AG20443 (cell line): ENCODE results near the gene NAP1L5.
A peak's percentile ranks its signal among the peaks of the same experiment; 100 is the strongest.

ENCODE experiments used
- DNase-seq: peaks from one replicate; pipeline ENCODE4 v3.0.0; 2012; ENCODE audit warnings: low spot score, mixed read lengths

Gene NAP1L5, protein sequence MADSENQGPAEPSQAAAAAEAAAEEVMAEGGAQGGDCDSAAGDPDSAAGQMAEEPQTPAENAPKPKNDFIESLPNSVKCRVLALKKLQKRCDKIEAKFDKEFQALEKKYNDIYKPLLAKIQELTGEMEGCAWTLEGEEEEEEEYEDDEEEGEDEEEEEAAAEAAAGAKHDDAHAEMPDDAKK

DNA sequence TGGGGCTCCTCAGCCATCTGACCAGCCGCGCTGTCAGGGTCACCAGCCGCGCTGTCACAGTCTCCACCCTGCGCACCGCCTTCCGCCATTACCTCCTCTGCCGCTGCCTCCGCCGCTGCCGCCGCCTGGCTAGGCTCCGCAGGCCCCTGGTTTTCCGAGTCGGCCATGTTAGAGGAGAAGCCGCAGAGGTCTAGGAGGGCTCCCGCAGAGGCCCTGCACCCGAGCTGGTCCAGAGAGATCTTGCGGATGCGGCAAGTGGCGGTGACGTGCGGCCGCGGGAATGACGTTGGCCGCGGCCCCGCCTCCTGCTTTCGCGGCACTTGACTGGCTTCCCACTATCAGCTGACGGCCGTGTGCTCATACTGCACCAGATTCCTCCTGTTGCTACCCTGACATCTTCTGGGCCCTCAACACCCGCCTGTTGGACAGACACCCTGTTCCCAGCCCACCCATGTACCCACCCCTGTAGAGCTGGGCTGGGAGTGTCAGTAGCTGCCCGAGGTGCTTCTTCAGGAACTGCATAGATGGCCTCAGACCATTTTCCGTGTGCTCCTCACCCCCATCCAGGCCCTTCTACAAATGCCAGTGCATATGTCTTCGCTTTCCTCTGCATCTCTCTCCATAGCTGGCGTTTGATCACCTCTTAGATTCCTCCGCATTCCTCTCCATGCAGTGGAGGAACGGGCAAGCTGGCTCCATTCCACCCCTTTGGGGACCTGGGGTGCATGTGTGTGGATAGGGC is at the start of gene NAP1L5:
Gene NAP1L5, minus strand, starts transcription at position 242 of the 742 bp plus-strand sequence. Its CDS starts 75 bp downstream, at position 167.
- peak; percentile 81 for DNase-seq

DNA sequence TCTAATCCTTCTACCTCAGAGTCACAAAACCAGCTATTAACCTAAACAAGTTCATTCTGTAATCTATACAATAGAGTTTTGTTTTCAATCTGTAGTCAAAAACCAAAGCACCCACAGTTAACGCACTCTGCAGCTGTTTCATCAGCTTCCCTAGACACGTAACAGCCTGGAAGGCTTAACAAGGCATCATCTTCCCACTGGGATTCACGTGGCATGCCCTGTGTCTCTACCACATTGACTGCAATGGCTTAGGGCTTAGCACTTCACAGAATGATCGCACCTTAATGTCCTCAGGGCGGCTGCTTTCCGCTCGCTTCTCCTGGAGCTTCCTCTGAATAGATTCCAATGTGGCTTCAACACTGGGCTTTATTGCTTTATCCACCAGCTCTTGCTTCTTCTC is 49.7 kb upstream of the NAP1L5 start:
- no peak for DNase-seq

DNA sequence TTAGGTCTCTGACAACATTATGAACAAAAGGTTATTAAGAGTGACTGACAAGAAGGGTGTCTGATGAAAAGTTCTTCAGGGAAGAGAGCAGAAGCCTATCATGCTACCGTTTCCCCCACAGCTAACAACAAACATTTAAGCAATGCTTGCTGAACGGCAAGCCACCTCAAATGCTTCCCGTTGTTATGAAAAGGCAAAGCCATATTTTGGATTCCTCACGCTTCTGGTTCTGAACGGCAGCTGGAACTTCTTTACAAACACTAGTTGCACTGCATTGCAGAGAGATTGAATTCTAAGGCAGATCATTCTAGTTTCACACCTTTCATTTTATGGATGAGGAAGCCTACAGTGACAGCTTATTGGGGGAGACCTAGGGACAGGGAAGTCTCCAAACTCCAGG is 48.6 kb upstream of the NAP1L5 start:
- peak; percentile 28 for DNase-seq

DNA sequence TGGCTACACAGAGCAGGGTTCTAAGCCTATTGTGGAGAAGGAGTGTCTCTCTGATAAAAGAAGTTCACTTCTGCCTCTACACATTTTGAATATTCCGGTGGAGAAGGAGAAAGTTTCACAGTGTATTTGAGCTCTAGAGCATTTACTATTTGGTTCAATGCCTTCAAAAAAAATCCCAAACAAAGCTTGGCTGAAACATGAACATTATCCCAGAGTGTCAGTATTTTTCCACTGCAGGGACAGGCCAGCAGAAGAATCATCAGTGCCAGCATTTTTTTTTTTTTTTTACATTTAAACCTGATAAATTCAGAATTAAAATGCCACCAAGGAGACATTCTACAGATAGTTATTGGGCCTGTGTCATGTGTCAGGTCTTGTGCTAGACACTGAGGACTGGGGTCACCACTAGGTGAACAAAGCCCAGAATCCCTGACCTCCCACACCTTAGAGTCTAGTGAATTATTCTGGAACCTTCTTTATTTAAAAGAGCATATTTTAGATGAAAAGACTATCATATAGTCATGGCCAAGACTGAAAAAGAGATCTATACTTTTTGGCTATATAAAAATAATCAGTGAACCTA is 48.0 kb upstream of the NAP1L5 start:
- no peak for DNase-seq

DNA sequence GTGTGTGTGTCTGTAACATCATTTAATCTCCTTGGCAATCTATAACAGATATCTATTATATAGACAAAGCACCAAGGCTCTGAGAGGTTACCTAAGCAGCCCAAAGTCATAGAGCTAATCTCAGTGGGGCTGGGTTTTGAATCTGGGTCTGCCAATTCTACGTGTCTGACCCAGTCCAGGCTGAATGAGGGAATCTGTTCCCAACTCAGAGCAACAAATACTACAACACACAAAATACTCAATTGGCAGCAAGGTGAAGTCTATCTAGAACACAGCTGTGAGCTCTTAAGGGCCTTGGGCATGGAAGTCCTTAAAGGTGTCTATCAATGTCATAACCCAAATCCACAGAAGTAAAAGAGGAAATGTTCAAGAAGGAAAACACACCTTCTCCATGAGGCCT is 47.5 kb upstream of the NAP1L5 start:
- DNase-seq: no peak

DNA sequence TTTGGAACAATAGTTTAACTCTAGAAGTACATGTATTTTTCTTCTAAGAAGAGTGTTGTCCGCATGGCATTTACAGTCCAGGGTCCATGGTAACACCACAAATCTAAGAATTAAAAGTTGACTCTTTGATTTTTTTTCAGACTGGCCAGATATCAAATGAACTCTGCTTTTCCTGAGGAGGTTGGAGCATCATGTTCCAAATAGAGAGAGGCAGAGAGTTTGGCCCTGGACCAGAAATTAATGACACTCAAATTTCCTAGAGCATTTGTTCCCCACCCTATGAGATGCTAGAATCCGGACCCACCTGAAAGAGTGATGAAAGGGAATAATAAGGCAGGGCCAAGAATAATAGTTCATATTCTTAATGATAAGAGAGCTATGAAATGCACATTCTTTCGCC is 47.0 kb upstream of the NAP1L5 start:
- no peak for DNase-seq

DNA sequence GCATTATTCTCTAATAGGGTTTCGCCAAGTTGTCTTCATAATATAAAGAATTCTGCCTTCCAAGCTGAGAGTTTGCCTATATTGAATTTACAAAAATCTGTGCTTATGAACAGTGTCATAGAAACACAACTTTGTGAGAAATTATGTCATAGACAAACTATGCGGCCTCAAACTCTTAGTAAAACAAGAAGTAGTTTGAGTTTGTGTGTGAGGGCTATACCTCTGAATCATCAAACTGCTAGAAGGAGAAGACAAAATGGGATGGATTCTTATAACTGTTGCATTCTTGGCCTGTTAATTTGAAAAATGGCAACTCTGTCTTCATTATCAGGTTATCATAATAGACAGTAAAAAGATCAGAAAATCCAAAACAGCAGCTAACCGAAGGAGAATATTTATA is 46.1 kb upstream of the NAP1L5 start:
- peak; percentile 45 for DNase-seq

DNA sequence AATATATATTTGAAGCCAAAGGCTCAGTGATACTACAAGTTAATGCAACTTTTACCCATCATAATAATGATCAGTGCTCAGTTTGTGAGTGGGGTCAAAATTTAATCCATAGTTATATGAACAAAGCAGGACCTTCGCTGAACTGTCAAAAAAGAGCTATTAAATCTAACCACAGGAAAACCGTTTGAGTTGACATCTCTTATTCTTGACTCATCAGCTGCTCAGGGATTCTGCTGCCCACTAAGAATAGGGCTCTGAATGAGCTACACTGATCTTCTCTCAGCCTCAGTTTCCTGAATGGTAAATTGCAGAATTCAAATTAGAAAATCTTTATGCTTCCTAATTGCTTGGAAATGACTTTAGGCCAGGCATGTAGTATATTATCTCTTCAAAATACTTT is 44.9 kb upstream of the NAP1L5 start:
- DNase-seq: no peak

DNA sequence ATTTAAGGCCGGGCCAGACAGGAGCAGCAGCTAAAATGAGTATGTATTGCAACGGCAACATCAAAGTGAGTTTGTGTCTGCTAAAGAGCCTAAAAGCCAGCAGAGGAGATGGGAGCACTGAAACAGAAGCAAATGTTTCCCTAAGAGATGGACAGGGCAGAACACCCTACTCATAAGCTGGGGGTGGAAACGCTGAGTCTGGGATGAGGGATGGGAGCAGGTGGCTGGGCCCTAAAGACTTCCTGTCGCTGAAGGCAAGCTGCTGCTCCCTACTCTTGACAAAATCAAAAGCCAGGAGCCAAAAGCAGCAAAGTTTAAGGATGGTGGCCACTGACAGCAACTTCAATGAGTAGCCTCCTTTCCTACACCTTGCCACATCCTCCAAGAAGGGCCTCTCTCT is 40.6 kb upstream of the NAP1L5 start:
- no peak for DNase-seq

DNA sequence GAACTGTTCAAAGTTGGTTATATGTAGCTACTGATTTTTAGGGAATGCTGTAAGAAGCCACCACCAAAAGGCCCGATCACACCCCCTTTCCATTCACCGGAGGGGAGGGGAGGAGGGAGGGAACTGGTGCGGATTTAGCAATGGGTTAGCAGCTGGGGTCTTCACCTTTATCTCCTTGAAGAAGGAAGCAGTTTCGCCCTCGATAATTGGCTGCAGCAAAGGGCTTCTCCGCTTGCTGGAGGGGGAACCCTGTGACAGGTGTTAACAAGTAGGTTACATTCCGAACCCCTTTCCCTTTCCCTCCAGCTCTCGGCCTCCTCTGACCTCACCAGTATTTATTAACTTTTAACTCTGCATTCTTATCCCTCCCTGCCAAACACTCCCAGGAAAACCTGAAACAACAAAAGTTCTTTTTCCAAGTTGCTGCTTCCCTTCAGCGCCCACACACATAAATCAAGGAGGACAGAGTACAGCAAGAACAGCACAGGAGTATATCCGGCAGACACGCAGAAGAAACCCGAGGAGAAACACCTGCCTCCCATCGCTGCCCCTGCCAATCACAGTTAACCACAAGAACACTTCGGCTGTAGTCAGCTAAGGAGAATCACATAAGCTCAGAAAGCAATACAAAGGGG is 39.8 kb upstream of the NAP1L5 start:
- no peak for DNase-seq

DNA sequence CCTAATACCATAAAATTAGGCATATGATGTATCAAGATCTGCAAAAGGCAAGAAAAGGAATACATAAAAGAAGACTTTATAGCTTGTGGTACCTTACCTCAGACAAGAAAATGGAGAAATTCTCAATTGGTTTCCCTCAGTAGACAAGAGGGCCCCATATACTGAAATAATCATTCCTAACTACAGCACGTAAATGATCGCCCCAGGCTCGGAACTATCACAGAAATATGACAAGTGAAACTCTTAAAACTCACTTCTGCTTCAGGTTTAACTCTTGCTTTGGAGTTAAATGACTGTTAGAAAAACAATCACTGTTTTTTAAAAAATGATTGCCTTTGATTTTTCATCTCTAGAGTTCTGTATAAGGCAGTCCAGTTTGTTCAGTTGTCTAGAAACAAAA is 38.6 kb upstream of the NAP1L5 start:
- DNase-seq: no peak

DNA sequence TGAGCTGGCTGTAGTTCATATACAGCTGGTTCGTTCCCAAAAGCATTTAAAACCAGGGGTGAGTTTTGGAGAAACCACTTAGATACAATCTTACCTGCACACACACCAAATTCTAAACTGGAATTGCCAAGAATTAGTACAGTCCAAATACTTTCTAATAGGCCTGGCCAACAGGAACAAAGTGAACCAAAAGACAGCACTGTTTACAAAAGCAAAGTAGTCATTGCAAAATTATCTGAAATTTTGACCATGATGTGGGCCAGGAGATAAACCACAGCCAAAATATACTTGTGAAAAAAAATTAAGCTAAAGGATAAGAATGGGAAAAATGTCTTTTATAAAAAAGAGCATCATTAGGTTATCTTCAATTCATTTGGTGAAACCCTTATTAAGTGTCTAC is 37.9 kb upstream of the NAP1L5 start:
- no peak for DNase-seq

DNA sequence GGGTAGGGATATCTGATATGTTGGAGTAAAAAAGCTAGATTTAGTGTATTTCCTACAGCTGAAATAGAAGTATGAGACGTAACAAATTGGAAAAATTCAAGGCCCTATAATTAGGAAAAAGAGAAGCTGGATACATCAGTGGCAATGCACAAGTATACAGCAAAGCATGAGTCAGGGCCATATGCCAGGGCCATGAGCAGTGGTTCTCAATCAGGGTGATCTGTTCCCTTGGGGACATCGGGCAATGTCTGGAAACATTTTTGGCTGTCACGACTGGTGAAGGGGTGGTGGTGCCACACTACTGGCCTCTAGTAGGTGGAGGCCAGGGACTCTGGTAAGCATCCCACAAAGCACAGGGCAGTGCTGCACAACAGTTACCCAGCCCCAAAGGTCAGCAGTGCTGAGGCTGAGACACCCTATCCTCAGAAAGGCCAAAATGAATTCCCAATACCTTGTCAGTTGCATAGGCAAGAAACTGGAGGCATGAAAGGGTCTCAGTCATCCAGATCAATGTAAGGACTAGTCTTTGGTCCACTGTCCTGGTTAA is 36.8 kb upstream of the NAP1L5 start:
- DNase-seq: no peak

DNA sequence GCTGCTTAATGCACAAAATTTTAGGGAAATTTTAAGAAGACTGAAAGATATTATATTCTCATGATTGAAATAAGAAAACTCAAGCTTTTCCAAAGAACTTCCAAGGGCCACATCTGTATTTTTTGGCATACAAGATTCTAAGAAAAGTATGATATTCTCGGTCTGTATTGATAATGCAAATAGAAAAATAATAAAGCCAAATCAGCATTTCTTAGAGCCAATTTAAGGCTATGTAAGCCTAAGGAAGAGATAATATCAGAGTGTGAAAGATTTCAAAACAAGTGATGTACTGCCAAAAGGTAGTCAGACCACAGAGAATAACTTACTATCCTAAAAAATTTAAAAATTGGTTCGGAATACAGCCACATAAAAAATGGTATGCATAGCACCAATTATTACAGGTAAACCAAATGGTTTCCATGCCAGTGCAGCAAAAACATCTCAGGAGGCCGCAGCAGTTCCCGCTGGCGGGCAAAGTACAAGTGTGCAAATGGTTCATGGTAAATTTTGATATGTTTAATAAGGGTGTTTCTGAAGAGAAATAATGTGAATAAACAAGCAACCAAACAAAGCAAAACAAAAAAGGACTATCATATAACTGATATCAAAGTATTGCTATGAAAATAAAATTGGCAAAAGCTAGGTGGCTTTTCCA is 35.2 kb upstream of the NAP1L5 start:
- DNase-seq: no peak

DNA sequence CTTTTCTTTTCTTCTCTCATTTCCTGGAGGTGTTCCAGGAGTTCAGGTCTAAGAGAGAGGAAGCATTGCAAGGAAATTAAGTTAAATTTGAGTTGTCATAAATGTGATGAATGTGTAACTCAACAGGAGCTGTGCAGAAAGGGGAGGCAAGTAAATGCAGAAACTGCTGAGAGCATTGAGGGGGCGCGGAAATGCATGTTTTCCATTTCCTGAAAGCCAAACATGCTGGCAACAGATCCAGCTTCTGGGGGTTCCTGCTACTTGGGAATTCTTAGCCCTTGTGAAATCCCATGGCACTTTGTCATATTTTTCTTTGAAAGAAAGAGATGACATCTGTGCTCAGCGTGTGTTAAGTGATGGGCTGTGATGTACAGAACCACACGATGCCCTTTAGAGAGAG is 33.8 kb upstream of the NAP1L5 start:
- no peak for DNase-seq

DNA sequence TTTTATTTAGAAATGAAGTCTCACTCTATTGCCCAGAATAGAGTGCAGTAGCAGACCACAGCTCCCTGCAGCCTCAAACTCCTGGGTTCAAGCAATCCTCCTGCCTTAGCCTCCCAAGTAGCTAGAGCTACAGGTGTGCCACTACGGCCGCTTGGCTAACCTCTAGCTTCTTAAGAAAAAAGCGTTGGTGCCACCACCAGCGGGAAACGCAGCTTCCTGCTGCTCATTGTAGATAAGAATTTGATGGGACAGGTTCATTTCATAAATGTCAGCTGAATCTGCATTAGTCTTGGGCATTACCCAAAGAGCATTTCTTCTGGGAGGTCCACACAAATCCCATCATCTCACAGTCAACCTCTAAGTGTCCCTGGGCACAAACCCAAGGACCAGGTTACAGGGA is 33.2 kb upstream of the NAP1L5 start:
- DNase-seq: no peak

DNA sequence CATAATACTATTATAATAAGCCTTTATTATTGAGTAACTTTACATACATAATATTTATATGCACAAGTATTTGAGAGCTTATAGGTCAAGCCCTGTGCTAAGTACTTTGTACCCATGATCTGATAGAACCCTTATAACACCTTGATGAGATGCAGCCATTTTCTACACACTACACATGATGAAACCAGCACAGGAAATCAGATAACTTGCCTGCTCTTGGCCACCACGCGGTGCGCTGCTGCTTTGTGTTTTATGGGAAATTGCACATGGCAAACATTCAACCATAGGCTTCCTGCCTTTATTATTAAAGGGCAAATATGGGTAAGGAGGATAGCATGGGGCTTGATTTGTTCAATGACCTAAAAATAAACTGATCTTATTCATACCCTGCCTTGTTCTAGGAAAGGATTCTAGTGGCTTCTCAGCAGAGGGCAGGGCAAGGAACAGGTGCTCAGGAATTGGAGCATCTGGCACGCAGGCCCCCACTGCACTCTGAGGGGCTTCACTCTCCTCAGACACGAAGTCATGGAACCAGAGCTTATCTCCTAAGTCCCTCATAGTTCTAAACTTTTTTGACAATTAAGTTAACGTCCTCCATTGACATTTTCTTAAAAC is 31.6 kb upstream of the NAP1L5 start:
- DNase-seq: no peak

DNA sequence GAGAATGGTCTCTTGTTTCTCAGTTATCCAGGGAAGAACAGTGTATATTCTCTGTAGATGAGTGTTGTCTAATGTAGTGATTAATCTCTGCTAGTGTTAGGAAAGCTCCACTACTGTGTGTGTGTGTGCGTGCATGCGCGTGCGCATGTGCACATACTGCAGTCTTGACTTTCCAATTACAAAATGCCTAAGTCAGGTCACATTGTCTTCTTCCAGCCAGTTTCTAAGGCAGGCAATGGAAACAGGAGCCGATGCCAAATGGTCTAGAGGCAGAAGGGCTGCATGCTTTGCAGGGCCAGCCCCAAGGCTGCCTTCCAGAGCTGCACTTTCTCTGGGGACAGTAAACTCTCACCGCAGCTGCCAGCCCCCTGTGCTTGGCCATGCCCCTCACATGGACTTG is 30.5 kb upstream of the NAP1L5 start:
- no peak for DNase-seq

DNA sequence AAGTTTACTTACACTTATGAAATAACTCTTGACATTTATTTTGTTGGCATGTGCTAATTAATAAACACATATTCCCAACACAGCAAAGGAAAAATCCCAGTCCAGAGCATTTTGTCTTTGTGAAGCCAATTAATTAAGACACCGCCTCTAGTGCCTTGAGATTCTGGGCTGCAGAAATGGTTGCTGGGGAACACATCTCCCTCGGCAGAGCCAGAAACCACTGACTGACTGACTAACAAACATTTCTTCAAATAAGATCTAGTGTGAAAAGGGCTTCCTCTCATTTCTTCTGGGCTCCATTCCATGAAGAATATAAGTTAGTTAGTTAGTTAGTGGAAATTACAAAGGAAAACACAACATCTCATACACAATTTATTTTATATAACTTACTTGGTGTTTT is 28.4 kb upstream of the NAP1L5 start:
- no peak for DNase-seq

DNA sequence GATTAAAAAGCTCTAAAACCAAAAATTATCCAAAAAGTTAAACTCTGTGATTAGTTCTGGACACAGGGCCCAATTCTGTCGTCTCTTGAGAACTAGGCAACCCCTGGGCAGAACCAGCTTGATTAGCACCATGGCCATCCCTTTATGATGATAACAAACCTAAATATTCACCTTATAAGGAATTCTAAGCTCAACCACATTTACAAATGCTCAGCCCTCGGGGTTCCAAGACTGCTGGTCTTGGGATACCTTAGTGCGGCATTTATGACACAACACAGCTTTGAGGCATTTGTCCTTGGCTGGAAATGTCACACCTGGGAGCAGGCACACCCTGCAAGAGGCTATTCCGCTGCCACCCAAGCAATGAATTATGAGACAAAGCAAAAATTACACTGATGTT is 27.5 kb upstream of the NAP1L5 start:
- no peak for DNase-seq

DNA sequence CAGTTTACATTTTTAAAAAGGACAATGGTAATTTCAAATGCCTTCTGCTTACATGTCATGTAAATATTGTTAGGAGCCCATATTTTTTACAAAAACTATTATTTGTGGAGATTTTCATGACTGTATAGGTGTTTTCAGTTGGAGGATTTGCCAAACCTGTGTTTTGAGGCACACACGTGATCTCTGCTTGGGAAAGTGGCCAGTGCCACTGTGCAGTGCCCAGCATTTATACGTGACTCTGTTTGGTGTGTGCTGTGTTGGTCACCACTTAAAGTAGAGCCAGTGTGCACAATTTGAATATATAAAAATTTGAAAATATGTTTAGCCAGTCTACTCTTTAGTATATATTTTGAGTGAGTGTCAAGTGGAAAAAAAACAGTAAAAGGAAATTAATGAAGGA is 26.8 kb upstream of the NAP1L5 start:
- no peak for DNase-seq

DNA sequence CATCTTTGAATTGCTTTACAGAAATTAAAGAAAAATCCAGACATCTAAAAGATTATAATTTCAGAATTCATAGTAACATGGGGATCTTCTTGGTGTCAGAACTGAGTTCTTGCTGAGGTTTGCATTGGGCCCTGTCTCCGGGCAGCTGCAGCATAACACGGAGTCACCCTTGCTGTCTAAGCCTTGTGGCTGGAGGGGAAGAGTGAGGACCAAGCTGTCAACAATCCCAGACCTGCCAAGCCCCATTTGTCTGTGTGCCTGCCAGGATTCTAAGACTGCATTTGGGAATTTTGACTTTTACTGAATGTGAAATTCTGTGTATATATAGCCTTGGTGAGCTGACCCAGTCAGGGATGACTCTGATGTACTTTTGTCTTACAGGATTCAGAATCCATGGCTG is 25.2 kb upstream of the NAP1L5 start:
- no peak for DNase-seq
